B cell (primary cell): ENCODE measurements around the gene NOSTRIN. TPM values are rescaled to one million over a fixed set of nuclear protein-coding genes. Genes with fewer than 3 reads are reported as not detected.

Experiments
- ATAC-seq: fragments of 200-7000 bp; cut with Tn5 transposase; one replicate; pipeline ENCODE4 v1.10.0; 2021; ENCODE audit warnings: low read depth, mild to moderate bottlenecking, moderate number of reproducible peaks, moderate library complexity
- CTCF ChIA-PET: fragments of 350-600 bp; sonication (Branson Sonifier 250); formaldehyde crosslinking; loops from one replicate; lab custom pipeline; 2021; ENCODE audit warnings: antibody characterized with exemption, inconsistent platforms; lab: Charles Lee
- POLR2A ChIA-PET: fragments of 350-600 bp; sonication (Branson Sonifier 250); formaldehyde crosslinking; loops from one replicate; lab custom pipeline; 2021; ENCODE audit warnings: antibody characterized with exemption; lab: Charles Lee
- DNase-seq: peaks from one replicate; pipeline ENCODE4 v3.0.0; 2013
- H2AFZ ChIP-seq: 2 replicates; pipeline ENCODE4 v1.6.1; 2012; ENCODE audit warnings: mild to moderate bottlenecking, low read depth, low read length; ENCODE audit not compliant: insufficient read depth, poor library complexity, severe bottlenecking
- H3K27ac ChIP-seq, 2 donors: 1 replicate in 1 of 2; 2 replicates in 1 of 2; pipeline ENCODE4 v1.5.1; 2012 to 2013; ENCODE audit warnings: low read length in 2 of 2, mild to moderate bottlenecking in 2 of 2, moderate library complexity in 1 of 2
- H3K27me3 ChIP-seq, 4 experiments: fragments of 200-600 bp in 1 of 4; sonication (generic) in 1 of 4; replicated peaks in 1 of 4; 1 replicate in 2 of 4; 2 replicates in 2 of 4; pipeline versions ENCODE4 v1.6.1 to v1.7.0; 2013 to 2016; ENCODE audit warnings: low read length in 3 of 4, mild to moderate bottlenecking in 2 of 4, mixed read lengths in 1 of 4, moderate library complexity in 1 of 4; ENCODE audit not compliant: insufficient read depth in 4 of 4, control insufficient read depth in 3 of 4; ENCODE audit errors: control extremely low read depth in 1 of 4
- H3K36me3 ChIP-seq, 2 experiments: replicated peaks in 1 of 2; 1 replicate in 1 of 2; 2 replicates in 1 of 2; pipeline versions ENCODE4 v1.6.1 to v1.7.1; 2013; ENCODE audit warnings: low read length in 1 of 2; ENCODE audit not compliant: insufficient read depth in 2 of 2, control insufficient read depth in 1 of 2; ENCODE audit errors: control extremely low read depth in 1 of 2, extremely low read depth in 1 of 2
- H3K4me1 ChIP-seq, 2 donors: fragments of 200-600 bp in 1 of 2; sonication (generic) in 1 of 2; 1 replicate in 1 of 2; 2 replicates in 1 of 2; pipeline versions ENCODE4 v1.5.1 to v1.6.1; 2013 to 2017; ENCODE audit warnings: low read length in 2 of 2; ENCODE audit not compliant: control insufficient read depth in 2 of 2, insufficient read depth in 2 of 2
- H3K4me2 ChIP-seq: replicated peaks from 2 replicates; pipeline ENCODE3; 2012; ENCODE audit warnings: mild to moderate bottlenecking, low read depth, low read length; ENCODE audit not compliant: poor library complexity, severe bottlenecking
- H3K4me3 ChIP-seq, 5 experiments: fragments of 200-600 bp in 1 of 5; sonication (generic) in 1 of 5; 1 replicate in 3 of 5; 2 replicates in 2 of 5; pipeline versions ENCODE4 v1.5.1 to v1.7.0; 2011 to 2016; ENCODE audit warnings: low read length in 4 of 5, mild to moderate bottlenecking in 4 of 5, low read depth in 2 of 5, control low read depth in 1 of 5, moderate library complexity in 1 of 5; ENCODE audit not compliant: insufficient read depth in 1 of 5; ENCODE audit errors: control extremely low read depth in 1 of 5, extremely low read depth in 1 of 5
- H3K79me2 ChIP-seq: fragments of 200-600 bp; sonication (generic); one replicate; pipeline ENCODE4 v1.6.0; 2016; ENCODE audit warnings: low read length; ENCODE audit not compliant: control insufficient read depth, insufficient read depth
- H3K9ac ChIP-seq: fragments of 200-600 bp; sonication (generic); 2 replicates; pipeline ENCODE4 v1.6.1; 2017; ENCODE audit warnings: mild to moderate bottlenecking, low read length, moderate library complexity
- H3K9me3 ChIP-seq, 3 donors: one replicate each; pipeline versions ENCODE4 v1.6.1 to v1.7.1; 2013; ENCODE audit warnings: low read length in 2 of 3; ENCODE audit not compliant: control insufficient read depth in 2 of 3, insufficient read depth in 1 of 3; ENCODE audit errors: control extremely low read depth in 1 of 3
- H4K20me1 ChIP-seq: 2 replicates; pipeline ENCODE4 v1.6.0; 2012; ENCODE audit warnings: mild to moderate bottlenecking, low read length; ENCODE audit not compliant: insufficient read depth, control insufficient read depth, poor library complexity, severe bottlenecking
- H3K27ac Mint-ChIP-seq: one replicate; pipeline ENCODE4 v1.8.0; 2021; ENCODE audit warnings: mixed read lengths
- H3K27me3 Mint-ChIP-seq: one replicate; pipeline ENCODE4 v1.8.0; 2021; ENCODE audit warnings: mixed read lengths
- H3K4me1 Mint-ChIP-seq: one replicate; pipeline ENCODE4 v1.8.0; 2021; ENCODE audit warnings: mixed read lengths
- H3K4me3 Mint-ChIP-seq: one replicate; pipeline ENCODE4 v1.8.0; 2021; ENCODE audit warnings: mixed read lengths
- H3K9me3 Mint-ChIP-seq: one replicate; pipeline ENCODE4 v1.8.0; 2022; ENCODE audit warnings: mixed read lengths; ENCODE audit not compliant: insufficient read depth
- EZH2 ChIP-seq: IDR thresholded peaks from 2 replicates; pipeline ENCODE4 v1.6.1; 2012; ENCODE audit warnings: borderline replicate concordance, low read depth, mild to moderate bottlenecking, moderate library complexity, low read length; ENCODE audit not compliant: insufficient read depth, poor library complexity, severe bottlenecking
- WGBS: methylation state at CpG from one replicate; pipeline ENCODE4 v1.1.5; 2013; ENCODE audit warnings: missing lambda C conversion rate; ENCODE audit not compliant: insufficient coverage; 5-methylcytosine and 5-hydroxymethylcytosine counted together
- intact Hi-C: fragments of 100-400 bp; cut with micrococcal nuclease; formaldehyde crosslinking; loops from one replicate; pipeline ENCODE4 v1.10.0; 2022
- polyA minus RNA-seq: library from RNA; depleted of rRNA, polyadenylated mRNA; stranded (reverse); fragments of >200 nt; gene quantifications from 2 replicates; pipeline ENCODE4 v1.2.3, GENCODE V29; 2012
- polyA plus RNA-seq: library from polyadenylated mRNA; depleted of rRNA; stranded (reverse); fragments of >200 nt; gene quantifications from 2 replicates; pipeline ENCODE4 v1.2.3, GENCODE V29; 2012
- total RNA-seq, 2 donors: library from RNA; stranded (reverse); fragments of 120-200 nt in 1 of 2; gene quantifications; 1 replicate in 1 of 2; 2 replicates in 1 of 2; pipeline versions ENCODE4 v1.2.3 to v1.2.4, GENCODE V29; 2013 to 2022
- TF ChIP-seq, protein P1 (sequence below): fragments of 200-600 bp; IDR thresholded peaks from one replicate; pipeline ENCODE4 v1.8.0; 2022; ENCODE audit warnings: antibody characterized with exemption, mild to moderate bottlenecking

The NOSTRIN gene, protein sequence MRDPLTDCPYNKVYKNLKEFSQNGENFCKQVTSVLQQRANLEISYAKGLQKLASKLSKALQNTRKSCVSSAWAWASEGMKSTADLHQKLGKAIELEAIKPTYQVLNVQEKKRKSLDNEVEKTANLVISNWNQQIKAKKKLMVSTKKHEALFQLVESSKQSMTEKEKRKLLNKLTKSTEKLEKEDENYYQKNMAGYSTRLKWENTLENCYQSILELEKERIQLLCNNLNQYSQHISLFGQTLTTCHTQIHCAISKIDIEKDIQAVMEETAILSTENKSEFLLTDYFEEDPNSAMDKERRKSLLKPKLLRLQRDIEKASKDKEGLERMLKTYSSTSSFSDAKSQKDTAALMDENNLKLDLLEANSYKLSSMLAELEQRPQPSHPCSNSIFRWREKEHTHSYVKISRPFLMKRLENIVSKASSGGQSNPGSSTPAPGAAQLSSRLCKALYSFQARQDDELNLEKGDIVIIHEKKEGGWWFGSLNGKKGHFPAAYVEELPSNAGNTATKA
- not detected in 2 replicates for total RNA-seq
- total RNA-seq (2013) = 0.37 TPM
- polyA plus RNA-seq = not detected in 2 replicates
- not detected in 2 replicates for polyA minus RNA-seq

DNA sequence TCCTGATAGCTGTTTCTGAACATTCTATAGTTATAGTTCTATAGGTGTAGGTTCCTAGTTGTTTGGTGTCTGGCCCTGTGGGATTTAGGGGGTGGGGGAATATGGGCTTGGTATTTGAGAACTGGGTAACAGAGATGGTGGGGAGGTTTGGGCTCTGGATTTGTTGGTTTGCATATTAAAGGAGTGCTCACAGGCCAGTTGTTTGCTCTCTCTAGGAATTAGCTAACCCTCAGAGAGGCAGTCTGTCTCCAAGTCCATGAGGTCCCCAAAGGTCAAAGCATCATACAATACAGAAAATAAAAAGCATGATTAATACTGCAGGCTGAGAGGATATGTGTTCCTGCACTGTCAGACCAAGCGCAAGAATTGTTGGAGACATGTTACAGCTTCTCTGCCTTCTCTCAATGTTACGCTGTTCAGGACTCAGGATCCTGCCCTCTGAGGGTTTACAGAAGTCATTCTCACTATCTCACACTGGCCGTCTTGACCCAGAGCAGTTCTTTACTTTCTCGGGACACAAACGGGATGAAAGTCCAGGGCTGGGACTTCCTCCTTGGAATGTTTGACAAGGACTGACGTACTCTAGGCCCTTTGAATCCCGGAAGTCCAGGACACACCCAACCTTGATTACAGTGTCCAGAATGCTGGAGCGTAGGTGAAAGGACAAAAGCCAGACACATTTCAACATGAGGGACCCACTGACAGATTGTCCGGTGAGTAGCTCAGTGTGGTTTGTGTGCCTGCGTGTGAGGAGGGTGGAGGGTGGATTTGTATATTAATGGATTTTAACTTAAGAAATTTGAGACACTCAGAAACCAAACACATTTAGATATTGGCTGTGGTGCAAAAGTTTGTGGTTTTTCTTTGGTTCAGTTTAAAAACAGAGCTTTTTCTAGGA is at the start of gene NOSTRIN:
Gene NOSTRIN (plus strand): TSS at position 677 of the 898 bp plus-strand sequence. CDS start 10 bp downstream, at position 687.
- H3K27ac Mint-ChIP-seq = no peak within 1 kb of the TSS
- no peaks in the 10 kb centered on the region for H3K27me3 ChIP-seq
- no peaks in the 10 kb centered on the region for H3K36me3 ChIP-seq
- no peak within 1 kb of the TSS for H3K4me3 ChIP-seq
- ChIA-PET POLR2A (no interaction called here), CTCF (no interaction called here)
- WGBS = 89% methylated on average over 8 of the region's 10 CpGs
- no peak within 1 kb of the TSS for H3K9ac ChIP-seq
- H3K9me3 ChIP-seq = no peaks in the 10 kb centered on the region
- no peaks in the 10 kb centered on the region for H3K79me2 ChIP-seq
- H3K27me3 Mint-ChIP-seq = peaks cover 14% of the 10 kb centered on the region
- H3K4me1 Mint-ChIP-seq = no peaks in the 10 kb centered on the region
- no peaks in the 10 kb centered on the region for H3K9me3 Mint-ChIP-seq
- no peak within 1 kb of the TSS for H3K4me3 Mint-ChIP-seq
- no peak for ATAC-seq
- no peaks in the 10 kb centered on the region for H3K4me1 ChIP-seq
- H2AFZ ChIP-seq = no peak within 1 kb of the TSS
- TF ChIP-seq, protein P1, sequence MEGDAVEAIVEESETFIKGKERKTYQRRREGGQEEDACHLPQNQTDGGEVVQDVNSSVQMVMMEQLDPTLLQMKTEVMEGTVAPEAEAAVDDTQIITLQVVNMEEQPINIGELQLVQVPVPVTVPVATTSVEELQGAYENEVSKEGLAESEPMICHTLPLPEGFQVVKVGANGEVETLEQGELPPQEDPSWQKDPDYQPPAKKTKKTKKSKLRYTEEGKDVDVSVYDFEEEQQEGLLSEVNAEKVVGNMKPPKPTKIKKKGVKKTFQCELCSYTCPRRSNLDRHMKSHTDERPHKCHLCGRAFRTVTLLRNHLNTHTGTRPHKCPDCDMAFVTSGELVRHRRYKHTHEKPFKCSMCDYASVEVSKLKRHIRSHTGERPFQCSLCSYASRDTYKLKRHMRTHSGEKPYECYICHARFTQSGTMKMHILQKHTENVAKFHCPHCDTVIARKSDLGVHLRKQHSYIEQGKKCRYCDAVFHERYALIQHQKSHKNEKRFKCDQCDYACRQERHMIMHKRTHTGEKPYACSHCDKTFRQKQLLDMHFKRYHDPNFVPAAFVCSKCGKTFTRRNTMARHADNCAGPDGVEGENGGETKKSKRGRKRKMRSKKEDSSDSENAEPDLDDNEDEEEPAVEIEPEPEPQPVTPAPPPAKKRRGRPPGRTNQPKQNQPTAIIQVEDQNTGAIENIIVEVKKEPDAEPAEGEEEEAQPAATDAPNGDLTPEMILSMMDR = no peak
- TF ChIP-seq EZH2 = no peak
- no peak within 1 kb of the TSS for H3K27ac ChIP-seq
- no peak within 1 kb of the TSS for H3K4me2 ChIP-seq
- intact Hi-C loops = no loop called here
- no peak for DNase-seq
- no peaks in the 10 kb centered on the region for H4K20me1 ChIP-seq
